ENCODE results near the gene TARBP1. TPM values are rescaled to one million over a fixed set of nuclear protein-coding genes. Genes with fewer than 3 reads are reported as not detected.

Gene TARBP1
- total RNA-seq, 1 donor from 2014 or later: 17.8 TPM

GRCh38 chr1:234438579-234438978 lies 40.4 kb downstream of the TARBP1 start:
- Histone ChIP-seq H3K9me3 (ENCODE audit: insufficient read depth, low read depth, low read length) (no peaks in the 10 kb centered on the region), H3K79me2 (ENCODE audit: insufficient read depth, low read length) (no peaks in the 10 kb centered on the region), H2AFZ (ENCODE audit: low read depth, low read length) (no peak overlapping the region), H3K36me3 (ENCODE audit: insufficient read depth, low read length) (no peaks in the 10 kb centered on the region), H3K27ac (ENCODE audit: low read depth, low read length) (no peak overlapping the region), H3K4me3 (ENCODE audit: insufficient read depth, low read depth, low read length) (no peak overlapping the region), H3K9ac (ENCODE audit: low read length) (no peak overlapping the region), H4K20me1 (ENCODE audit: insufficient read depth, low read length) (no peaks in the 10 kb centered on the region), H3K4me2 (ENCODE audit: low read length) (no peak overlapping the region), H3K4me1 (ENCODE audit: insufficient read depth, low read length) (peaks cover 5% of the 10 kb centered on the region), H3K27me3 (ENCODE audit: insufficient read depth, low read length) (no peaks in the 10 kb centered on the region)
- Mint-ChIP-seq H3K27me3 (ENCODE audit: low read depth, unreplicated experiment) (no peaks in the 10 kb centered on the region), H3K27ac (ENCODE audit: unreplicated experiment) (no peak overlapping the region), H3K4me1 (ENCODE audit: low read depth, unreplicated experiment) (peaks cover 4% of the 10 kb centered on the region), H3K36me3 (ENCODE audit: low read depth, unreplicated experiment) (peaks cover 13% of the 10 kb centered on the region), H3K4me3 (ENCODE audit: unreplicated experiment) (no peak overlapping the region), H3K9me3 (ENCODE audit: unreplicated experiment) (peaks cover 5% of the 10 kb centered on the region)
- FAIRE-seq (no peak), DNase-seq (ENCODE audit: low read depth) (no peak)
- TF ChIP-seq EZH2 (IDR thresholded peaks at IDR 0.05; ENCODE audit: insufficient read depth, low read length): no peak

- Histone ChIP-seq H3K36me3 (ENCODE audit: insufficient read depth, low read length) (no peaks in the 10 kb centered on the region), H2AFZ (ENCODE audit: low read depth, low read length) (no peak overlapping the region), H3K4me3 (ENCODE audit: insufficient read depth, low read depth, low read length) (no peak overlapping the region), H3K4me2 (ENCODE audit: low read length) (no peak overlapping the region), H3K9me3 (ENCODE audit: insufficient read depth, low read depth, low read length) (no peaks in the 10 kb centered on the region), H3K4me1 (ENCODE audit: insufficient read depth, low read length) (peaks cover 8% of the 10 kb centered on the region), H3K79me2 (ENCODE audit: insufficient read depth, low read length) (no peaks in the 10 kb centered on the region), H3K27ac (ENCODE audit: low read depth, low read length) (no peak overlapping the region), H3K27me3 (ENCODE audit: insufficient read depth, low read length) (no peaks in the 10 kb centered on the region), H4K20me1 (ENCODE audit: insufficient read depth, low read length) (no peaks in the 10 kb centered on the region), H3K9ac (ENCODE audit: low read length) (no peak overlapping the region)
- H3K9me3 Mint-ChIP-seq (ENCODE audit: unreplicated experiment): peaks cover 5% of the 10 kb centered on the region
- H3K4me1 Mint-ChIP-seq (ENCODE audit: low read depth, unreplicated experiment): peaks cover 8% of the 10 kb centered on the region
- no peak for FAIRE-seq
- peaks cover 14% of the 10 kb centered on the region for H3K36me3 Mint-ChIP-seq (ENCODE audit: low read depth, unreplicated experiment)
- H3K27me3 Mint-ChIP-seq (ENCODE audit: low read depth, unreplicated experiment): no peaks in the 10 kb centered on the region
- TF ChIP-seq, protein P1, sequence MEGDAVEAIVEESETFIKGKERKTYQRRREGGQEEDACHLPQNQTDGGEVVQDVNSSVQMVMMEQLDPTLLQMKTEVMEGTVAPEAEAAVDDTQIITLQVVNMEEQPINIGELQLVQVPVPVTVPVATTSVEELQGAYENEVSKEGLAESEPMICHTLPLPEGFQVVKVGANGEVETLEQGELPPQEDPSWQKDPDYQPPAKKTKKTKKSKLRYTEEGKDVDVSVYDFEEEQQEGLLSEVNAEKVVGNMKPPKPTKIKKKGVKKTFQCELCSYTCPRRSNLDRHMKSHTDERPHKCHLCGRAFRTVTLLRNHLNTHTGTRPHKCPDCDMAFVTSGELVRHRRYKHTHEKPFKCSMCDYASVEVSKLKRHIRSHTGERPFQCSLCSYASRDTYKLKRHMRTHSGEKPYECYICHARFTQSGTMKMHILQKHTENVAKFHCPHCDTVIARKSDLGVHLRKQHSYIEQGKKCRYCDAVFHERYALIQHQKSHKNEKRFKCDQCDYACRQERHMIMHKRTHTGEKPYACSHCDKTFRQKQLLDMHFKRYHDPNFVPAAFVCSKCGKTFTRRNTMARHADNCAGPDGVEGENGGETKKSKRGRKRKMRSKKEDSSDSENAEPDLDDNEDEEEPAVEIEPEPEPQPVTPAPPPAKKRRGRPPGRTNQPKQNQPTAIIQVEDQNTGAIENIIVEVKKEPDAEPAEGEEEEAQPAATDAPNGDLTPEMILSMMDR (IDR thresholded peaks at IDR 0.05; ENCODE audit: insufficient read depth, low read depth, low read length): no peak
- TF ChIP-seq EZH2 (IDR thresholded peaks at IDR 0.05; ENCODE audit: insufficient read depth, low read length): no peak
- DNase-seq (ENCODE audit: low read depth): peak; percentile 31
- H3K27ac Mint-ChIP-seq (ENCODE audit: unreplicated experiment): no peak overlapping the region
- H3K4me3 Mint-ChIP-seq (ENCODE audit: unreplicated experiment): no peak overlapping the region
Measured at GRCh38 chr1:234437423-234438171, 41.4 kb downstream of the TARBP1 start.

- Histone ChIP-seq H3K4me2 (ENCODE audit: low read length) (no peak overlapping the region), H3K27ac (ENCODE audit: low read depth, low read length) (no peak overlapping the region), H2AFZ (ENCODE audit: low read depth, low read length) (no peak overlapping the region), H3K36me3 (ENCODE audit: insufficient read depth, low read length) (no peaks in the 10 kb centered on the region), H3K9ac (ENCODE audit: low read length) (no peak overlapping the region), H4K20me1 (ENCODE audit: insufficient read depth, low read length) (no peaks in the 10 kb centered on the region), H3K79me2 (ENCODE audit: insufficient read depth, low read length) (no peaks in the 10 kb centered on the region), H3K4me1 (ENCODE audit: insufficient read depth, low read length) (peaks cover 8% of the 10 kb centered on the region), H3K4me3 (ENCODE audit: insufficient read depth, low read depth, low read length) (no peak overlapping the region), H3K9me3 (ENCODE audit: insufficient read depth, low read depth, low read length) (no peaks in the 10 kb centered on the region), H3K27me3 (ENCODE audit: insufficient read depth, low read length) (no peaks in the 10 kb centered on the region)
- H3K4me3 Mint-ChIP-seq (ENCODE audit: unreplicated experiment): no peak overlapping the region
- H3K36me3 Mint-ChIP-seq (ENCODE audit: low read depth, unreplicated experiment): peaks cover 18% of the 10 kb centered on the region
- FAIRE-seq (no peak), DNase-seq (ENCODE audit: low read depth) (no peak)
- peaks cover 8% of the 10 kb centered on the region for H3K4me1 Mint-ChIP-seq (ENCODE audit: low read depth, unreplicated experiment)
- H3K27ac Mint-ChIP-seq (ENCODE audit: unreplicated experiment): no peak overlapping the region
- TF ChIP-seq, protein P1 (IDR thresholded peaks at IDR 0.05; ENCODE audit: insufficient read depth, low read depth, low read length): no peak
- no peak for TF ChIP-seq EZH2 (IDR thresholded peaks at IDR 0.05; ENCODE audit: insufficient read depth, low read length)
- H3K27me3 Mint-ChIP-seq (ENCODE audit: low read depth, unreplicated experiment): no peaks in the 10 kb centered on the region
- peaks cover 4% of the 10 kb centered on the region for H3K9me3 Mint-ChIP-seq (ENCODE audit: unreplicated experiment)
Measured at GRCh38 chr1:234435620-234436019, 43.4 kb downstream of the TARBP1 start.
